Stimulated activated CD8-positive, alpha-beta memory T cell treated with anti-CD3 and anti-CD28 coated beads, Interleukin-4, amount 100 ng/mL, for 1 hour (primary cell): Measurements from ENCODE around the gene TGM2.

Source experiments
- DNase-seq, 2 donors: peaks; one replicate each; pipeline ENCODE4 v3.0.0-alpha.2; 2020; ENCODE audit warnings: low read depth in 2 of 2, low spot score in 1 of 2

TGM2 gene

GRCh38 chr20:38199501-38200390 lies 34.7 kb upstream of the TGM2 start:
- DNase-seq: no peak

GRCh38 chr20:38198238-38198861 lies 33.3 kb upstream of the TGM2 start:
- no peak for DNase-seq

- DNase-seq: no peak
These were observed 32.5 kb upstream of the TGM2 start for GRCh38 chr20:38197619-38198018.

GRCh38 chr20:38197217-38197616 lies 32.1 kb upstream of the TGM2 start:
- DNase-seq: no peak

GRCh38 chr20:38196592-38196991 lies 31.5 kb upstream of the TGM2 start:
- DNase-seq: no peak

- DNase-seq: no peak
These were observed 31.0 kb upstream of the TGM2 start for GRCh38 chr20:38196076-38196475.

GRCh38 chr20:38195521-38195920 lies 30.5 kb upstream of the TGM2 start:
- DNase-seq: no peak

- DNase-seq: no peak
These were observed 30.0 kb upstream of the TGM2 start for GRCh38 chr20:38194971-38195504.

GRCh38 chr20:38193586-38194105 lies 28.6 kb upstream of the TGM2 start:
- DNase-seq: no peak

- DNase-seq: no peak
These were observed 27.3 kb upstream of the TGM2 start for GRCh38 chr20:38192323-38192885.

GRCh38 chr20:38191654-38192053 lies 26.6 kb upstream of the TGM2 start:
- no peak for DNase-seq

- no peak for DNase-seq
These were observed 25.9 kb upstream of the TGM2 start for GRCh38 chr20:38190936-38191371.

- DNase-seq: no peak
These were observed 25.1 kb upstream of the TGM2 start for GRCh38 chr20:38190166-38190565.

GRCh38 chr20:38187517-38187916 lies 22.4 kb upstream of the TGM2 start:
- no peak for DNase-seq

GRCh38 chr20:38186788-38187221 lies 21.7 kb upstream of the TGM2 start:
- DNase-seq: no peak

GRCh38 chr20:38184101-38184500 lies 19.0 kb upstream of the TGM2 start:
- DNase-seq: no peak

GRCh38 chr20:38181971-38182370 lies 16.9 kb upstream of the TGM2 start:
- DNase-seq: no peak

- no peak for DNase-seq
These were observed 16.2 kb upstream of the TGM2 start for GRCh38 chr20:38181207-38181801.

- no peak for DNase-seq
These were observed 15.7 kb upstream of the TGM2 start for GRCh38 chr20:38180781-38181180.

GRCh38 chr20:38179846-38180245 lies 14.8 kb upstream of the TGM2 start:
- DNase-seq: no peak

GRCh38 chr20:38178581-38178980 lies 13.5 kb upstream of the TGM2 start:
- DNase-seq: no peak
